ENCODE measurements around the gene LYRM7.

DNA sequence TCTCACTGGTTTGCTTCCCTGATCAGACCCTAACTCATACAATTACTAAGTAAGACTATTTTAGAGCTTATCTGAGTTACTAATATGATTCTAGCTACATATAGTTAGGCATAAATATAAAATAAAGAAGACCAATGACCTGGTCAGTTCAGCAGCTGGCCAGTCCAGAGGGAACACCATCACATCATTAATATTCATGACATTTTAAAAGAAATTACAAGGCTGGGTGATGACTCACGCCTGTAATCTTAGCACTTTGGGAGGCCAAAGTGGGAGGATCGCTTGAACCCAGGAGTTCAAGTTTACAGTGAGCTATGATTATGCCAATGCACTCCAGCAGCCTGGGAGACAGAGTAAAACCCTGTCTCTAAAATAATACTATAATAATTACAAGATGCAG lies 56.2 kb downstream of the LYRM7 start:
- TF ChIP-seq, protein P1, sequence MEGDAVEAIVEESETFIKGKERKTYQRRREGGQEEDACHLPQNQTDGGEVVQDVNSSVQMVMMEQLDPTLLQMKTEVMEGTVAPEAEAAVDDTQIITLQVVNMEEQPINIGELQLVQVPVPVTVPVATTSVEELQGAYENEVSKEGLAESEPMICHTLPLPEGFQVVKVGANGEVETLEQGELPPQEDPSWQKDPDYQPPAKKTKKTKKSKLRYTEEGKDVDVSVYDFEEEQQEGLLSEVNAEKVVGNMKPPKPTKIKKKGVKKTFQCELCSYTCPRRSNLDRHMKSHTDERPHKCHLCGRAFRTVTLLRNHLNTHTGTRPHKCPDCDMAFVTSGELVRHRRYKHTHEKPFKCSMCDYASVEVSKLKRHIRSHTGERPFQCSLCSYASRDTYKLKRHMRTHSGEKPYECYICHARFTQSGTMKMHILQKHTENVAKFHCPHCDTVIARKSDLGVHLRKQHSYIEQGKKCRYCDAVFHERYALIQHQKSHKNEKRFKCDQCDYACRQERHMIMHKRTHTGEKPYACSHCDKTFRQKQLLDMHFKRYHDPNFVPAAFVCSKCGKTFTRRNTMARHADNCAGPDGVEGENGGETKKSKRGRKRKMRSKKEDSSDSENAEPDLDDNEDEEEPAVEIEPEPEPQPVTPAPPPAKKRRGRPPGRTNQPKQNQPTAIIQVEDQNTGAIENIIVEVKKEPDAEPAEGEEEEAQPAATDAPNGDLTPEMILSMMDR (conservative IDR thresholded peaks at IDR 0.05; ENCODE audit: low read depth, low read length) = no peak
- TF ChIP-seq EZH2 (IDR thresholded peaks at IDR 0.05; ENCODE audit: low read length, unreplicated experiment) (no peak), EZH2phosphoT487 (IDR thresholded peaks at IDR 0.05; ENCODE audit: borderline replicate concordance, low read length) (no peak)

Measured in PC-3 (cell line).